ENCODE data around the gene NLRP10. TPM values are rescaled to one million over a fixed set of nuclear protein-coding genes. Genes with fewer than 3 reads are reported as not detected.

The NLRP10 gene
- not detected for total RNA-seq
- long read RNA-seq: 0 reads

- intact Hi-C loops (cut with micrococcal nuclease): no loop called here
- Histone ChIP-seq H3K27ac (replicated peaks) (no peak within 1 kb of the TSS), H3K27me3 (ENCODE audit: low read depth) (peaks cover 10% of the 10 kb centered on the region), H3K9me3 (replicated peaks) (no peaks in the 10 kb centered on the region), H3K36me3 (no peaks in the 10 kb centered on the region), H3K4me1 (no peaks in the 10 kb centered on the region), H3K4me3 (no peak within 1 kb of the TSS)
- no peak for DNase-seq
- no peak for TF ChIP-seq CTCF (IDR thresholded peaks at IDR 0.05; ENCODE audit: borderline replicate concordance)
Observed at GRCh38 chr11:7965386-7965785, at the start of gene NLRP10. Gene NLRP10, minus strand, starts transcription at chr11:7965447. Its CDS starts 1,952 bp downstream, at chr11:7963495.

- Histone ChIP-seq H3K9me3 (replicated peaks) (no peaks in the 10 kb centered on the region), H3K27ac (replicated peaks) (no peak overlapping the region), H3K27me3 (ENCODE audit: low read depth) (peaks cover 1% of the 10 kb centered on the region), H3K4me3 (no peak overlapping the region), H3K36me3 (no peaks in the 10 kb centered on the region), H3K4me1 (peaks cover 10% of the 10 kb centered on the region)
- no peak for DNase-seq
- no peak for TF ChIP-seq CTCF (IDR thresholded peaks at IDR 0.05; ENCODE audit: borderline replicate concordance)
- intact Hi-C loops (cut with micrococcal nuclease): no loop called here
Observed at GRCh38 chr11:8013833-8014232, 48.6 kb upstream of the NLRP10 start.

GRCh38 chr11:8011981-8012444 is 46.8 kb upstream of the NLRP10 start:
- no peak for TF ChIP-seq CTCF (IDR thresholded peaks at IDR 0.05; ENCODE audit: borderline replicate concordance)
- H3K4me3 ChIP-seq: no peak overlapping the region
- H3K36me3 ChIP-seq: no peaks in the 10 kb centered on the region
- H3K9me3 ChIP-seq (replicated peaks): no peaks in the 10 kb centered on the region
- H3K27ac ChIP-seq (replicated peaks): no peak overlapping the region
- H3K4me1 ChIP-seq: no peaks in the 10 kb centered on the region
- DNase-seq: no peak
- intact Hi-C loops (cut with micrococcal nuclease): no loop called here
- H3K27me3 ChIP-seq (ENCODE audit: low read depth): no peaks in the 10 kb centered on the region

- intact Hi-C loops (cut with micrococcal nuclease): no loop called here
- DNase-seq: no peak
- Histone ChIP-seq H3K4me1 (no peaks in the 10 kb centered on the region), H3K27ac (replicated peaks) (no peak overlapping the region), H3K9me3 (replicated peaks) (no peaks in the 10 kb centered on the region), H3K27me3 (ENCODE audit: low read depth) (no peaks in the 10 kb centered on the region), H3K36me3 (no peaks in the 10 kb centered on the region), H3K4me3 (no peak overlapping the region)
- no peak for TF ChIP-seq CTCF (IDR thresholded peaks at IDR 0.05; ENCODE audit: borderline replicate concordance)
Observed at GRCh38 chr11:8011371-8011770, 46.1 kb upstream of the NLRP10 start.

GRCh38 chr11:8009856-8010255 is 44.6 kb upstream of the NLRP10 start:
- Histone ChIP-seq H3K27me3 (ENCODE audit: low read depth) (no peaks in the 10 kb centered on the region), H3K4me3 (no peak overlapping the region), H3K9me3 (replicated peaks) (no peaks in the 10 kb centered on the region), H3K27ac (replicated peaks) (no peak overlapping the region), H3K4me1 (no peaks in the 10 kb centered on the region), H3K36me3 (no peaks in the 10 kb centered on the region)
- intact Hi-C loops (cut with micrococcal nuclease): no loop called here
- no peak for TF ChIP-seq CTCF (IDR thresholded peaks at IDR 0.05; ENCODE audit: borderline replicate concordance)
- no peak for DNase-seq

- no peaks in the 10 kb centered on the region for H3K4me1 ChIP-seq
- H3K4me3 ChIP-seq: no peak overlapping the region
- no peak for DNase-seq
- TF ChIP-seq CTCF (IDR thresholded peaks at IDR 0.05; ENCODE audit: borderline replicate concordance): no peak
- H3K36me3 ChIP-seq: no peaks in the 10 kb centered on the region
- no peaks in the 10 kb centered on the region for H3K27me3 ChIP-seq (ENCODE audit: low read depth)
- H3K27ac ChIP-seq (replicated peaks): no peak overlapping the region
- intact Hi-C loops (cut with micrococcal nuclease): no loop called here
- H3K9me3 ChIP-seq (replicated peaks): no peaks in the 10 kb centered on the region
Observed at GRCh38 chr11:8008212-8008611, 43.0 kb upstream of the NLRP10 start.

Data from left ventricle myocardium inferior (tissue), 1 donor.